Mucosa of rectum (tissue), 2 donors: Measurements from ENCODE around the gene GREB1.

Source experiments
- H3K27ac ChIP-seq, 2 donors: one replicate each; pipeline ENCODE4 v1.7.0; 2013; ENCODE audit warnings: inconsistent platforms in 2 of 2, low read depth in 2 of 2, low read length in 2 of 2
- H3K27me3 ChIP-seq, 2 donors: one replicate each; pipeline ENCODE4 v1.7.0; 2013; ENCODE audit warnings: low read length in 2 of 2; ENCODE audit not compliant: control insufficient read depth in 2 of 2, insufficient read depth in 2 of 2
- H3K36me3 ChIP-seq, 2 donors: one replicate each; pipeline ENCODE4 v1.7.0; 2013; ENCODE audit warnings: low read length in 2 of 2; ENCODE audit not compliant: control insufficient read depth in 2 of 2, insufficient read depth in 2 of 2
- H3K4me1 ChIP-seq, 2 donors: one replicate each; pipeline ENCODE4 v1.7.0; 2013; ENCODE audit warnings: low read length in 2 of 2, mild to moderate bottlenecking in 1 of 2; ENCODE audit not compliant: control insufficient read depth in 2 of 2, insufficient read depth in 2 of 2
- H3K4me3 ChIP-seq, 2 donors: one replicate each; pipeline ENCODE4 v1.7.0; 2013; ENCODE audit warnings: low read length in 2 of 2
- H3K9ac ChIP-seq, 2 donors: one replicate each; pipeline ENCODE4 v1.7.0; 2013; ENCODE audit warnings: low read length in 2 of 2, low read depth in 1 of 2, mild to moderate bottlenecking in 1 of 2
- H3K9me3 ChIP-seq, 2 donors: one replicate each; pipeline ENCODE4 v1.7.0; 2013; ENCODE audit warnings: low read length in 2 of 2; ENCODE audit not compliant: control insufficient read depth in 2 of 2
- donor health status: healthy.
- donor health status: Normal muscosa, but diverticular disease.

Gene GREB1

DNA sequence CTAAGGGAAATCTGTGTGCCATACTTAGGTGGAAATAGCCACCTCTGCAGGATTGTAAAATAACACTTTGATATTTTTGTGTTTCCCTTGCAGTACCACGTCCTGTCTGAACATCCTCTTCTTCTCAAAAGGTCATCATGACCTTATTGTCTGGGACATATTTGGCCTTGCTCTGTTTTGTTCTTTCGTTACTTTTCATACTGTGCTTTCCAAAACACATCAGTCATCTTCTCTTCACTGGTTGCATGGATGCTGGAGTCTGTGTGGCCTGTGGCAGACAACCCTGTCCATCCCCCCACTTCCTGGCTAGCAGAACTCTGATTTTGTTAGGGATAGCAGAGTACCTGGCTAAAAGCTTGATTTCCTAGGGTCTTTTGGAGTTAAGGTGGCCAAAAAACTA, 9.4 kb upstream of the GREB1 start:
- no peak overlapping the region for H3K27ac ChIP-seq
- H3K9me3 ChIP-seq, result no peaks in the 10 kb centered on the region
- H3K27me3 ChIP-seq, result no peaks in the 10 kb centered on the region
- H3K4me3 ChIP-seq, result no peak overlapping the region
- H3K9ac ChIP-seq, result no peak overlapping the region
- H3K36me3 ChIP-seq, result no peaks in the 10 kb centered on the region
- no peaks in the 10 kb centered on the region for H3K4me1 ChIP-seq

DNA sequence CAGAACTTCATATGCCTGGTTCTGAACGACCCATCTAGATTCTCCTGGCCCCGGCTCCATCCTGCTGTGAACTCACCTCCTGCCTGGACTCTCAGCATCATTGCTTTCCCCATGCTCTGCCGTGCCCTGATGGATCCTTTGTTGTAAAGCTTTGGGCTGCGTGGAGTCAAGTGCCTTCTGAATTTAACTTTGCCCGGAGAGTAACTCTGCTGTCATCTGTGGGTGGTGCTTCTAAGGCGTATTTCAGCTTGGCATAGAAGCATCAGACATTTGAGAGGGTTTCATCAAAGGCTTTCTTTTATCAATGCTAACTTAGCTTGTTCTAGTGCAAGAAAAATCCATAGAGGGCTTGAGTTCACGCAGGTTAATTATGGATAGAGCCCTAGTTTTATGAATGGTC, 8.1 kb upstream of the GREB1 start:
- no peaks in the 10 kb centered on the region for H3K27me3 ChIP-seq
- H3K9ac ChIP-seq, result no peak overlapping the region
- no peaks in the 10 kb centered on the region for H3K9me3 ChIP-seq
- H3K36me3 ChIP-seq, result no peaks in the 10 kb centered on the region
- no peak overlapping the region for H3K27ac ChIP-seq
- no peaks in the 10 kb centered on the region for H3K4me1 ChIP-seq
- H3K4me3 ChIP-seq, result no peak overlapping the region

DNA sequence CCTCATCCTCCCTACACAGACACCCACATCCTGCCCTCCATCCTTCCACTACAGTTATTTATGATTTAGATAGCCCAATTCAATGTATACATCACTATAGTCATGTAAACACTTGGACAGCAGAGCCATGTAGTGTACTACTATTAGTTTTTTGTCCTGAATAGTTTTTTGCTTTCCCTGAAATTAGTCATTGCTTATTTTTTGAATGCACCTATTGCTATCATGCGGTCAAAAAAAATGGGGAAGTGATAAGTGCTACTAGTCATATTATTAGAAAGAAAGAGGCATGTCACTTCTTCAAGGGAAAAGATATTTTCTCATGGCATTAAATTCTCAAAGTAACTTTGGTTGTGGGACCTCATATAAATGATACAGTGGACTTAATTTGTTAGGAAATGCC, 6.8 kb upstream of the GREB1 start:
- Histone ChIP-seq H3K4me1 (no peaks in the 10 kb centered on the region), H3K9ac (no peak overlapping the region), H3K36me3 (no peaks in the 10 kb centered on the region), H3K27ac (no peak overlapping the region), H3K4me3 (no peak overlapping the region), H3K9me3 (no peaks in the 10 kb centered on the region), H3K27me3 (no peaks in the 10 kb centered on the region)

DNA sequence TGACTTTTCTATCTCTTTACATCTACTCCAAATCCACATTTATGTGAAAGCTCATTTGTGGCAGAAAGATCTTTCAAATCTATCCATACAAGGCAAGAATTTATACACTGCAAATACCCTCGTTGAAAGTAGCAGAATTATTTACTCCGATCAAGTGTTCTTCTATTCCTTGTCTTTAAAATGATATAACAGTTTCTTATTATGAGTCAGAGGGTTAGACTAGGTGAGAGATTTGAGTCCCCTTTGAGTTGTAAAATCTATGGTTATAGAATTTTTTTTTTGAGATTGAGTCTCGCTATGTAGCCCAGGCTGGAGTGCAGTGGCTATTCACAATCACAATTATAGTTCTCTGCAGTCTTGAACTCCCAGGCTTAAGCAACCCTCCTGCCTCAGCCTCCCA, 5.6 kb upstream of the GREB1 start:
- Histone ChIP-seq H3K9me3 (no peaks in the 10 kb centered on the region), H3K4me3 (no peak overlapping the region), H3K9ac (no peak overlapping the region), H3K27me3 (peaks cover 0 to 2% of the 10 kb centered on the region in 2 donors), H3K36me3 (no peaks in the 10 kb centered on the region), H3K4me1 (no peaks in the 10 kb centered on the region), H3K27ac (no peak overlapping the region)

- H3K36me3 ChIP-seq, result no peaks in the 10 kb centered on the region
Measured at GRCh38 chr2:11530864-11531465, 2.9 kb upstream of the GREB1 start.

GRCh38 chr2:11532416-11533055, 1.3 kb upstream of the GREB1 start:
- H3K9me3 ChIP-seq, result no peaks in the 10 kb centered on the region
- H3K9ac ChIP-seq, result no peak overlapping the region
- H3K36me3 ChIP-seq, result no peaks in the 10 kb centered on the region
- peaks cover 3 to 7% of the 10 kb centered on the region in 2 donors for H3K27me3 ChIP-seq
- H3K4me3 ChIP-seq, result no peak overlapping the region
- no peak overlapping the region for H3K27ac ChIP-seq
- H3K4me1 ChIP-seq, result no peaks in the 10 kb centered on the region

More at GRCh38 chr2:11530864-11531465, 2.9 kb upstream of the GREB1 start:
- Histone ChIP-seq H3K27ac (no peak overlapping the region), H3K27me3 (peaks cover 0 to 5% of the 10 kb centered on the region in 2 donors), H3K4me1 (no peaks in the 10 kb centered on the region), H3K9me3 (no peaks in the 10 kb centered on the region), H3K4me3 (no peak overlapping the region), H3K9ac (no peak overlapping the region)

DNA sequence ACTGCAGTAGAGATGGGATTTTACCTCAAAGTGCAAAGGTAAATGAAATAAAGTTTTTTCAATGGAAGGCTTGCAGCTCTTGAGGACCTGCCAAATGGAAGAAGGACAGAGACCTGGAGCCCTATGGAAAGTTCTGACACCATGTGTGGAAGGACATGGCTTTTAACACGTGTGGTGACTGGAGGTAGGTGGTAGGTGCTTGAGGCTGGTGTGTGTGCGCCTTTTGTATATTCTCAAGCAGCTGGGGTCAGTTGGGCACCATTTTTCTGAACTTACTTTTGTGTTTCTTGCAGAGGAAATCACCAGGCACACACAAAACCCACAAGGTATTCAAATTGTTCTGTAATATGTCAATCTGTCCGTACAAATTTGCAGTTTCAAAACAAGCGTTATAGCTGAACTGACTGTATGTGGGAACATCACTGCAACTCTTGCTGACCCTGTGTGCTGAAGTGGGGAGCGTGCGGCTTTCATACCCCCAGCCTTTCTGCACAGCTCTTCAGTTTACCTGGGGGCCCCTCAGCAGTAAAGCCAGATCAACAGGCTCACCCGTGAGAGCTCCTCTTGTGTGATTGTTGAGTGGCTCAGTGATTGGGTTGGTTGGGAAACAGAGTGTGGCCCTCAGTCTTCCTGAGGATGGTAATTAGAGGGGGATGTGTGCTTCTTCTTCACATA, 363 bp downstream of the GREB1 start:
- Histone ChIP-seq H3K4me3 (no peak overlapping the region), H3K9me3 (no peaks in the 10 kb centered on the region), H3K4me1 (no peaks in the 10 kb centered on the region), H3K9ac (no peak overlapping the region), H3K36me3 (no peaks in the 10 kb centered on the region), H3K27me3 (peaks cover 3 to 9% of the 10 kb centered on the region in 2 donors), H3K27ac (no peak overlapping the region)

DNA sequence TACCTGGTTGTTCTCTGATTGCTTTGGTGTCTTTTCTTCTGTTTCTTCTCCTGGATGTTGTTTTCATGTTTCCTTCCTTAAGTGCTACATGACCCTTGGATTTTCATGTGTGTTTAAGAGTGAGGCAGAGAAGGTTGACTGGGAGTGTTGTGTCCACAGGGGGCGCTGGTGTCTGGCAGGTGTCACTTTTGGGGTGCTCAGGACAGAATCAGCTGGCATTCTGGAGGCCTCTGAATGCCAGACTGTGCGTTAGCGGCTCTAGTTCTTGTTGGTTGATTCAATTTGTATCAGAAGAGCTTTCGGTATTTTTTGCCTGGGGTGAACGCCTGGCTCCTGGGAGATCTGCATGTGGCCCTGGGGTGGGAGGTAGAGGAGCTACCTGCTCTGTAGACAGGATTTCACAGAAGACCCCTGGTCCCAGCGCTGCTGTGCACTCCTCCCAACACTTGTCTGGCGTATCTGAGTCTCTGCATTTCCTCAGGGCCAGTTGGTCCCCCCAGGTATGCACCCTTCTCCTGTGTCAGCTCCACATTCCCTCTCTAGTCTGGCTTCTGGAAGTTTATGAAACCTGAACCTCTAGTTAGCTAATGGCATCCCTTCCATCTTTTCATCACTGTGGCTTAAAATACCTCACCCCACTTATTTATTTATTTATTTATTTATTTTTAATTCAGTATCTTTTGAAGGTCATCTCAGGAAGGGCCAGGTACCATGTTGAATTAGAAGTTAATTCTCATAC, 1.1 kb downstream of the GREB1 start:
- Histone ChIP-seq H3K4me1 (no peaks in the 10 kb centered on the region), H3K27ac (no peak overlapping the region), H3K9ac (no peak overlapping the region), H3K36me3 (no peaks in the 10 kb centered on the region), H3K4me3 (no peak overlapping the region), H3K9me3 (no peaks in the 10 kb centered on the region), H3K27me3 (peaks cover 3 to 10% of the 10 kb centered on the region in 2 donors)

DNA sequence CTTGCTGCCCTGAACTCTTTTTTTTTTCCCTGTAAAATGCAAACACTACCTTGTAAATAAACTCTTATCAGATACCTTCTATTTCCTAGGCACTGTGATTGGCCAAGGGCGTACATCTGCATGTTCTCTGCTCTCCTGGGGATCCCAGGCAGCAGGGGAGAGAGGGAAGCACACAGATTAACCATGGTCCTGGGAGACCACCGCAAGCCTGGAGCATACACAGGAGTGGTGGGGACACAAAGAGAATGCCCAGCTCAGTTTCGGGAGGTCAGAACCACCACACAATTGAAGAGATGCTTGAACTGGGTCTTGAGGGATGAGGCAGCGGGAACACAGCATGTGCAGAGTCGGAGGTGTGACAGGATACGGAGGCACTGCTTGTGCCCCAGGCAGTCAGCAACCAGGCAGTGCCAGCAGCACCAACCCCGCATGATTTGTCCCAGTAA, 2.1 kb downstream of the GREB1 start:
- Histone ChIP-seq H3K4me3 (no peak overlapping the region), H3K27ac (no peak overlapping the region), H3K4me1 (no peaks in the 10 kb centered on the region), H3K27me3 (peaks cover 3 to 10% of the 10 kb centered on the region in 2 donors), H3K9ac (no peak overlapping the region), H3K36me3 (no peaks in the 10 kb centered on the region), H3K9me3 (no peaks in the 10 kb centered on the region)

GRCh38 chr2:11537951-11538350, 4.1 kb downstream of the GREB1 start:
- H3K4me1 ChIP-seq, result no peaks in the 10 kb centered on the region
- H3K4me3 ChIP-seq, result no peak overlapping the region
- no peak overlapping the region for H3K27ac ChIP-seq
- peaks cover 3 to 8% of the 10 kb centered on the region in 2 donors for H3K27me3 ChIP-seq
- H3K36me3 ChIP-seq, result no peaks in the 10 kb centered on the region
- H3K9me3 ChIP-seq, result no peaks in the 10 kb centered on the region
- H3K9ac ChIP-seq, result no peak overlapping the region
